GM23338 (cell line): ENCODE results near the gene SIX5. TPM values are rescaled to one million over a fixed set of nuclear protein-coding genes. Genes with fewer than 3 reads are reported as not detected.

Source experiments
- ATAC-seq: fragments of 200-7000 bp; cut with Tn5 transposase; 3 replicates; pipeline ENCODE4 v1.9.1; 2020
- DNase-seq: peaks from one replicate; pipeline ENCODE4 v3.0.0-alpha.2; 2015; ENCODE audit warnings: low spot score
- H2AFZ ChIP-seq: fragments of 200-600 bp; sonication (generic); 2 replicates; pipeline ENCODE4 v1.8.0; 2016; ENCODE audit warnings: antibody characterized with exemption, mild to moderate bottlenecking, moderate library complexity
- H3F3A ChIP-seq: fragments of 200-600 bp; sonication (generic); replicated peaks from 2 replicates; pipeline ENCODE4 v1.8.0; 2017; ENCODE audit warnings: antibody characterized with exemption, mixed run types, low read depth
- H3K27ac ChIP-seq: fragments of 200-600 bp; sonication (generic); 2 replicates; pipeline ENCODE4 v1.6.1; 2016; ENCODE audit warnings: low read depth
- H3K27me3 ChIP-seq: fragments of 200-600 bp; sonication (generic); 2 replicates; pipeline ENCODE4 v1.8.0; 2016; ENCODE audit warnings: mild to moderate bottlenecking, mixed run types, moderate library complexity; ENCODE audit not compliant: insufficient read depth
- H3K36me3 ChIP-seq: fragments of 200-600 bp; sonication (generic); 2 replicates; pipeline ENCODE4 v1.8.0; 2016; ENCODE audit warnings: mild to moderate bottlenecking; ENCODE audit not compliant: insufficient read depth
- H3K4me1 ChIP-seq: fragments of 200-600 bp; sonication (generic); 2 replicates; pipeline ENCODE4 v1.8.0; 2016; ENCODE audit warnings: mild to moderate bottlenecking, moderate library complexity; ENCODE audit not compliant: insufficient read depth
- H3K4me2 ChIP-seq: fragments of 200-600 bp; sonication (generic); 2 replicates; pipeline ENCODE4 v1.7.1; 2017; ENCODE audit warnings: mixed run types
- H3K4me3 ChIP-seq: fragments of 200-600 bp; sonication (generic); 2 replicates; pipeline ENCODE4 v1.6.1; 2016; ENCODE audit warnings: mixed run types
- H3K79me2 ChIP-seq: fragments of 200-600 bp; sonication (generic); replicated peaks from 2 replicates; pipeline ENCODE4 v1.8.0; 2017; ENCODE audit warnings: mild to moderate bottlenecking; ENCODE audit not compliant: insufficient read depth
- H3K9me2 ChIP-seq: fragments of 200-600 bp; sonication (generic); 2 replicates; pipeline ENCODE4 v1.8.0; 2017; ENCODE audit not compliant: insufficient read depth
- H4K20me1 ChIP-seq: fragments of 200-600 bp; sonication (generic); replicated peaks from 2 replicates; pipeline ENCODE4 v1.8.0; 2017; ENCODE audit warnings: mild to moderate bottlenecking; ENCODE audit not compliant: insufficient read depth
- H3K27ac Mint-ChIP-seq: 2 replicates; pipeline ENCODE4 v1.8.0; 2020; ENCODE audit warnings: inconsistent platforms, mild to moderate bottlenecking, moderate library complexity, mixed read lengths
- H3K27me3 Mint-ChIP-seq: 3 replicates; pipeline ENCODE4 v1.8.0; 2022; ENCODE audit warnings: low read depth, mild to moderate bottlenecking, moderate library complexity, mixed read lengths, inconsistent platforms; ENCODE audit not compliant: insufficient read depth, poor library complexity
- H3K36me3 Mint-ChIP-seq: 3 replicates; pipeline ENCODE4 v1.8.0; 2021; ENCODE audit warnings: low read depth, mild to moderate bottlenecking, inconsistent platforms, moderate library complexity, mixed read lengths
- H3K4me1 Mint-ChIP-seq: 3 replicates; pipeline ENCODE4 v1.8.0; 2020; ENCODE audit warnings: mild to moderate bottlenecking, inconsistent platforms, mixed read lengths
- H3K4me3 Mint-ChIP-seq: 3 replicates; pipeline ENCODE4 v1.8.0; 2021; ENCODE audit warnings: moderate library complexity, mild to moderate bottlenecking, inconsistent platforms, mixed read lengths
- H3K9me3 Mint-ChIP-seq: 3 replicates; pipeline ENCODE4 v1.8.0; 2020; ENCODE audit warnings: moderate library complexity, mild to moderate bottlenecking, inconsistent platforms, mixed read lengths
- CREB1 ChIP-seq: fragments of 250-450 bp; sonication (Bioruptor Pico); IDR thresholded peaks from 2 replicates; pipeline ENCODE4 v1.5.0; 2020; ENCODE audit warnings: low read depth, mild to moderate bottlenecking, moderate library complexity
- EZH2 ChIP-seq: fragments of 200-600 bp; sonication (generic); IDR thresholded peaks from one replicate; pipeline ENCODE4 v1.8.0; 2017; ENCODE audit warnings: antibody characterized with exemption, mild to moderate bottlenecking, low read depth; ENCODE audit not compliant: unreplicated experiment
- JUNB ChIP-seq: IDR thresholded peaks from one replicate; pipeline ENCODE4 v1.6.1; 2016; ENCODE audit warnings: antibody characterized with exemption; ENCODE audit not compliant: unreplicated experiment
- POLR2AphosphoS5 ChIP-seq: IDR thresholded peaks from 2 replicates; pipeline ENCODE4 v1.6.1; 2016; ENCODE audit warnings: antibody characterized with exemption, low read depth
- REST ChIP-seq: IDR thresholded peaks from one replicate; pipeline ENCODE4 v1.6.1; 2018; ENCODE audit warnings: antibody characterized with exemption; ENCODE audit not compliant: unreplicated experiment
- STAT1 ChIP-seq: IDR thresholded peaks from one replicate; pipeline ENCODE4 v1.6.1; 2016; ENCODE audit warnings: antibody characterized with exemption; ENCODE audit not compliant: unreplicated experiment
- ZNF114 ChIP-seq: fragments of 250-450 bp; sonication (Bioruptor Pico); IDR thresholded peaks from 2 replicates; pipeline ENCODE4 v1.5.0; 2020; ENCODE audit warnings: mild to moderate bottlenecking, moderate library complexity
- polyA plus RNA-seq: library from polyadenylated mRNA; unstranded; fragments of >200 nt; fragmentation: Nextera tagmentation; extraction: Ambion mirVana; gene quantifications from 2 replicates; pipeline ENCODE4 v1.2.1, GENCODE V29; 2016
- total RNA-seq: library from RNA; depleted of rRNA; stranded (reverse); fragments of >200 nt; shearing (Covaris generic); gene quantifications from 2 replicates; pipeline ENCODE4 v1.2.3, GENCODE V29; 2014
- TF ChIP-seq, protein P1 (sequence below), 2 experiments: fragments of 200-600 bp in 1 of 2; sonication (generic) in 1 of 2; conservative IDR thresholded peaks; 2 replicates each; pipeline versions ENCODE4 v1.5.1 to v1.6.1; 2016 to 2017; ENCODE audit warnings: antibody characterized with exemption in 2 of 2, low read depth in 2 of 2, mild to moderate bottlenecking in 2 of 2, moderate library complexity in 1 of 2

Gene SIX5
- total and polyA plus RNA-seq, 2 experiments from 2014 or later, result 10.1 to 22.6 TPM

- Histone ChIP-seq H3F3A (peaks cover 16% of the 10 kb centered on the region; the same call in 1 of the 2 replicates), H3K4me3 (peak overlapping the region; percentile 83), H3K27me3 (no peaks in the 10 kb centered on the region), H3K27ac (no peak overlapping the region), H3K4me2 (peak overlapping the region; percentile 94), H4K20me1 (no peaks in the 10 kb centered on the region), H3K4me1 (peaks cover 36% of the 10 kb centered on the region), H2AFZ (no peak overlapping the region), H3K79me2 (no peaks in the 10 kb centered on the region), H3K36me3 (no peaks in the 10 kb centered on the region), H3K9me2 (no peaks in the 10 kb centered on the region)
- ATAC-seq (no peak), DNase-seq (no peak)
- H3K27me3 Mint-ChIP-seq, result peaks cover 29% of the 10 kb centered on the region
- H3K4me3 Mint-ChIP-seq, result no peak overlapping the region; the same call in 2 of the 3 replicates
- peaks cover 2% of the 10 kb centered on the region; the same call in 1 of the 3 replicates for H3K36me3 Mint-ChIP-seq
- no peak overlapping the region for H3K27ac Mint-ChIP-seq
- no peak for TF ChIP-seq STAT1
- no peaks in the 10 kb centered on the region for H3K9me3 Mint-ChIP-seq
- peaks cover 26% of the 10 kb centered on the region for H3K4me1 Mint-ChIP-seq
Observed at GRCh38 chr19:45766296-45766868, 2.7 kb downstream of the SIX5 start.

- Mint-ChIP-seq H3K36me3 (no peaks in the 10 kb centered on the region; the same call in 2 of the 3 replicates), H3K4me1 (peaks cover 21% of the 10 kb centered on the region), H3K27ac (no peak overlapping the region), H3K9me3 (no peaks in the 10 kb centered on the region), H3K27me3 (peaks cover 26% of the 10 kb centered on the region), H3K4me3 (peak overlapping the region; percentile 49; the same call in 2 of the 3 replicates)
- Histone ChIP-seq H3K4me2 (peak overlapping the region; percentile 79), H3K27me3 (no peaks in the 10 kb centered on the region), H3K4me3 (0 out of 2 replicates have a peak overlapping the region, but pooled peaks have one; percentile 44), H2AFZ (no peak overlapping the region), H3K79me2 (no peaks in the 10 kb centered on the region), H3K9me2 (no peaks in the 10 kb centered on the region), H3K27ac (0 out of 2 replicates have a peak overlapping the region, but pooled peaks have one; percentile 78), H4K20me1 (no peaks in the 10 kb centered on the region), H3F3A (peaks cover 11% of the 10 kb centered on the region; the same call in 1 of the 2 replicates), H3K4me1 (peaks cover 31% of the 10 kb centered on the region), H3K36me3 (no peaks in the 10 kb centered on the region)
- DNase-seq (no peak), ATAC-seq (no peak)
- no peak for TF ChIP-seq STAT1
- no peak for TF ChIP-seq CREB1 (CRISPR knock-in tag)
- TF ChIP-seq, protein P1, sequence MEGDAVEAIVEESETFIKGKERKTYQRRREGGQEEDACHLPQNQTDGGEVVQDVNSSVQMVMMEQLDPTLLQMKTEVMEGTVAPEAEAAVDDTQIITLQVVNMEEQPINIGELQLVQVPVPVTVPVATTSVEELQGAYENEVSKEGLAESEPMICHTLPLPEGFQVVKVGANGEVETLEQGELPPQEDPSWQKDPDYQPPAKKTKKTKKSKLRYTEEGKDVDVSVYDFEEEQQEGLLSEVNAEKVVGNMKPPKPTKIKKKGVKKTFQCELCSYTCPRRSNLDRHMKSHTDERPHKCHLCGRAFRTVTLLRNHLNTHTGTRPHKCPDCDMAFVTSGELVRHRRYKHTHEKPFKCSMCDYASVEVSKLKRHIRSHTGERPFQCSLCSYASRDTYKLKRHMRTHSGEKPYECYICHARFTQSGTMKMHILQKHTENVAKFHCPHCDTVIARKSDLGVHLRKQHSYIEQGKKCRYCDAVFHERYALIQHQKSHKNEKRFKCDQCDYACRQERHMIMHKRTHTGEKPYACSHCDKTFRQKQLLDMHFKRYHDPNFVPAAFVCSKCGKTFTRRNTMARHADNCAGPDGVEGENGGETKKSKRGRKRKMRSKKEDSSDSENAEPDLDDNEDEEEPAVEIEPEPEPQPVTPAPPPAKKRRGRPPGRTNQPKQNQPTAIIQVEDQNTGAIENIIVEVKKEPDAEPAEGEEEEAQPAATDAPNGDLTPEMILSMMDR (conservative IDR thresholded peaks at IDR 0.05; ENCODE audit: low read depth in 2 of 2), result no peak
- peak; percentile 4; the same call in 1 of the 2 replicates for TF ChIP-seq POLR2AphosphoS5
Observed at GRCh38 chr19:45765702-45766295, 3.3 kb downstream of the SIX5 start.

GRCh38 chr19:45764945-45765701 lies 3.9 kb downstream of the SIX5 start:
- Histone ChIP-seq H3K4me1 (peaks cover 31% of the 10 kb centered on the region), H3K9me2 (no peaks in the 10 kb centered on the region), H2AFZ (no peak overlapping the region), H3K79me2 (no peaks in the 10 kb centered on the region), H3F3A (peaks cover 11% of the 10 kb centered on the region; the same call in 1 of the 2 replicates), H3K4me2 (peak overlapping the region; percentile 79), H3K27me3 (no peaks in the 10 kb centered on the region), H3K36me3 (no peaks in the 10 kb centered on the region), H3K27ac (peak overlapping the region; percentile 78), H3K4me3 (peak overlapping the region; percentile 44; the same call in 1 of the 2 replicates), H4K20me1 (no peaks in the 10 kb centered on the region)
- peaks cover 23% of the 10 kb centered on the region for H3K27me3 Mint-ChIP-seq
- no peaks in the 10 kb centered on the region; the same call in 2 of the 3 replicates for H3K36me3 Mint-ChIP-seq
- peak overlapping the region; percentile 88 for H3K27ac Mint-ChIP-seq
- ATAC-seq (no peak), DNase-seq (peak; percentile 50)
- no peak for TF ChIP-seq EZH2
- no peak for TF ChIP-seq JUNB
- TF ChIP-seq REST, result no peak
- TF ChIP-seq POLR2AphosphoS5, result 0 out of 2 replicates have a peak, but pooled peaks have one; percentile 13
- TF ChIP-seq ZNF114 (CRISPR knock-in tag), result no peak
- no peak for TF ChIP-seq CREB1 (CRISPR knock-in tag)
- H3K4me3 Mint-ChIP-seq, result peak overlapping the region; percentile 58
- peaks cover 21% of the 10 kb centered on the region for H3K4me1 Mint-ChIP-seq
- H3K9me3 Mint-ChIP-seq, result no peaks in the 10 kb centered on the region
